Activated naive CD8-positive, alpha-beta T cell treated with anti-CD3 and anti-CD28 coated beads, Interleukin-2, amount 50 U/mL, for 16 hours (primary cell): ENCODE results near the gene DDX41.
"Not testable (repeated sequence)": the region's sequence is repeated elsewhere in the genome, so short reads cannot be mapped to it uniquely, and the experiment has no call there.

Source experiments
- DNase-seq: peaks from one replicate; pipeline ENCODE4 v3.0.0-alpha.2; 2020; ENCODE audit warnings: low read depth, low spot score

The DDX41 gene

DNA sequence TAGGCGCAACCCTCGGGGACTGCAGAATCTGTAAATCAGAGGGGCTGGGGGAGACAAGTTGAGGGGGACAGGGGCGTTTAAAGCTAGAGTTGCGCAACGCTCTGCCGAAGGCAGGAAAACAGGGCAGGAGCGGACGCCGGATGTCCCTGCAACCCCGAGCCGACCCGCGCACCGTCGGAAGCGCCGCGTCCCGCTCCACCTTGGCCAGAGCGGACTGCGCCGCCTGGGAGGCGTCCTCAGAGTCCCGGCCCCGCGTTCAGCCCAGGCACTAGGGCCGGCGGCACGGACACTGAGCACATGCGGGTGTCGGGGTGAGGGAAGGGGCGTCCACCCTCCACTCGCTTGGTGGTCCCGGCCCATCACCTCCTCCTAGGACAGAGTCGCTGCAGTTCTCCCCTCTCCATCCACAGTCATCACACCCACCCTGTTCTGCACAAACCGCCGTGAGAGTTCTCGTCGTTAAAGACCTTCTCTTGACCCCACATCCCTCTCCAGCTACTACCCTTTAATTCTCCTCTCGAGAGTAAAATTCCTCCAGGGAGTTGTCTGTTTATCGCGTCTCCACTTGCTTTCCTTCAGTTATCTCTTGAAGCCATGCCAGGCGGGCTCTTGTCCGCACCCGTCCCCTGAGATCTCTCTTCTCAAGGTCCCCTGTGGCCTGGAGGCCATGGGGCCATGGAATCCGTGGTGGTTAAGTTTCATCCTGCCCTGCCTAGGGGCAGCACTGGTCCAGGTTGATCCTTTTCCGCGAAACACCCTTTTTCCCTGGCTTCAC is 18.6 kb downstream of the DDX41 start:
- DNase-seq, result no peak

DNA sequence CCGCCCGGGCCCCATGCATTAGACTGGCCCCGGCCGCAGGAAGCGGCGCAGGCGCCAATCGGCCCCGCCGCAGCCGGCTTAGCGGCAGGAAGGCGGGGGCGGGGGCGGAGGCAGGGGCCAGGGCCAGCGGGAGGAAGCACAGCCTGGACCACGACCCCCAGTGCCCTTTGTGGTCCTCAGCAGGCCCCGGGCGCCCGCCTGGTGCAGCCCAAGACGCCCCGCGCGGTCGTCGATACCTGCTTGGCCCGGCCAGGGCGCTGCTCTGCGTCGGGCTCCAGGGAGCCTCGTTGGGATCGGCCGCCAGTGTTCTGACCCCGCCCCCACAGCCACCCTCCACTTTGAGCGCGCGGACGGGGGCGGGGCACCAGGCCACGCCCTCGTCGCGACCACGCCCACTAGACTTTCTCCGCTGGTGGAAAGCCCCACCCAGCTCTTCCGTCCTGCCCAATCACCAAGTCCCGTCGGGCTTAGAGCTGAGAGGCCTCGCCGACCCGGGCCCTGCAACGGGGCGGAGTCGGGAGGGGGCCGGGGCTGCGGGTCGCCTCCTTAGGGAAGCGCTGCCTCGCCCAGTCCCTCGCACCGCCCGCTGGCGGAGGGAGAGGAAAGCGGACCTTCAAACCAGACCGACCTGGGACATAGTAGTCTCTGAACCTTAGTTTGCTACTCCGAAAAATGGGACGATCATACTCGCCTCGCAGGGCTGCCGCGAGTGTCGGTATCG is 19.3 kb downstream of the DDX41 start, which contains the start of gene PDLIM7:
Gene PDLIM7, minus strand, starts transcription at position 313 of the 721 bp plus-strand sequence. CDS start 1,092 bp downstream, outside the sequence.
- peak; percentile 90 for DNase-seq

DNA sequence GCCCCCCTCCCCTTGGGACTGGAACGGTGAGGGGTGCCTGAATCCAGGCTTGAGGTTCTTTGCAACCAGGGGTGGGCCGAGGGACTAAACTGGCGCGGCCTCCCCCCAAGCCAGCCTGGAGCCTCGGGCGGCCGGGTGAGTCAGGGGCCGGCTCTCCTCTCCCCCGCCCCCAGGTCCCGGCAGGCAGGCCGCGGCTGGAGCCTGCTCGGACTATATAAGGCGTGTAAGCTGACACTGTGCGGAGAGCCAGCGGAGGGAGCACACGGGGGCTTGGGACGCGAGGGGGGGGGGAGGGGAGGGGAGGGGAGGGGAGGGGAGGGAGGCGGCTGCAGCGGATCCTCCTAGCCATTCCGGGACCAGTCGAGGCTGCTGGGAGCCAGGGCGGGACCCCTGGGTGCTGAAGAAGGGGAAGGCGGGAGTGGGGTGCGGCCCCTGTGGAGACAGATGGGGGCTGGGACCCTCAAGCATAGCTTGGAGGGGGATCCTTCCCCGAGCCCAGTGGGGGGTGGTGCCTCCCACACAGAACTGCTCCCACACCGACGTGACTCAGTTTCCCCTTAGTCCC is 20.0 kb downstream of the DDX41 start:
- DNase-seq, result no peak

DNA sequence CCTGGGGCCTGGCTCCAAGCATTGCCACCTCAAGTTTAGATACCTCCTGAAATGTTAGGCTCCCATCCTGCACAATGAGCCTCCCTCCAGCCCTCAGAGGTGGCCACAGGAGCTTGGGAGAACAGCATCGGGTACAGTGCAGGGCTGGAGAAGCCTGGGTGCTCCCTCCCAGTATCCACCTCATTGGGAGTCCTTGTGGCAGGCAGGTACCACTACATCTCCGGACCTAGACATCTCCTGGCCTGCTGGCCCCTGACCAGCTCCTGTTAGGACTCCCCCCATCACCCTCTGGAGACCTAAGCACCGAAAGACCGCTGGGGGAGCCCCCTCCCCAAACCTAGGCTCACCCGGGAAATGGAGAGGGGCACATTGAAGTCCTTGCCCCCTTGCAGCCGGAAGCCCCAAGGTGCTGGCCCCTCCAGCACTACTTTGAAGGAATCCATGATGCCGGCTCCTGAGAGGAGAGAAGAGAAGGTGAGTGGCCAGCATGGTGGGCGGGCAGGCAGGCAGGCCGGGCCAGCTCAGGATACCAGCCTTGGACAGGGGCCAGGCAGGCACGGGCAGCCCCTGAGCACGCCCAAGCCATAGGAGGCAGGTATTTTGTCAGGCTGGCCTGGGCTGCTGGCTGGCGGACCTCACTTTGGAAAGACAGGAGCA is 20.6 kb downstream of the DDX41 start:
- DNase-seq, result no peak

DNA sequence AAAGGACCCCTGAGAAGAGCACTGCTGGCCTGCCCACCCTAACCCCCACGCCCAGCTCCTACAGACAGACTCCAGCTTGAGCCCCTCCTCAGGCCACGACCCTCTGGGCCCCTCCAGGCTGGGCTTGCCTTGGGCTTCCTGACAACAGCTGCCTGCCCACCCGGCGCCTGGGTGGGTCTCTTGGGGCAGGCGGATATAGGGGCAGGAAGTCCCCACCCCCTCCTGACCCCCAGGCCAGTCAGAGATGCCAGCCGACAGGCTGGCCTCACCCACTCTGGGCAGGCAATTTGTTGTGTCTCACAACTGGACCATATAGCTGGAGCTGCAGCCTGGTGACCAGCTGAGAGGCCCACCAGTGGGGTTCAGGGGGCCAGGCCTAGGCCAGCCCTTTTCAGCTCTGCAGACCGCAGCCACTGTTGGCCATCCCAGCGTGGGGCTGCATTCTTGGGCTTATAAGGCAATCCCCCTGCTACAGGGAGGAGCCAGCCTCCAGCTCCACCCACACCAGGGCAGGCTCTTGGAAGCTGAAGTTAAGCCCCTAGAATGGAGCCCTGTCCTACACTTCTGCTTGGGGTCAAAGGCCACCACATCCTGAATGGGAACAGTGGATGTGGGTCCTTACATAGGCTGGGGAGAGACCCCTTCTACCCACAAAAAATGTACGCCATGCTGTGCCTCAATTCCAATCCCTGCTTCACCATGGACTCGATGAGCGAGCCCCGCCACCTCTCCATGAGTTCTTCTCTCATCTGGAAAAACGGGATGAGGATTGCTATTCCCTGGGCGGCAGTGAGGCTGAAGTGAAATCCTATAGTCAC is 21.3 kb downstream of the DDX41 start:
- DNase-seq, result no peak

DNA sequence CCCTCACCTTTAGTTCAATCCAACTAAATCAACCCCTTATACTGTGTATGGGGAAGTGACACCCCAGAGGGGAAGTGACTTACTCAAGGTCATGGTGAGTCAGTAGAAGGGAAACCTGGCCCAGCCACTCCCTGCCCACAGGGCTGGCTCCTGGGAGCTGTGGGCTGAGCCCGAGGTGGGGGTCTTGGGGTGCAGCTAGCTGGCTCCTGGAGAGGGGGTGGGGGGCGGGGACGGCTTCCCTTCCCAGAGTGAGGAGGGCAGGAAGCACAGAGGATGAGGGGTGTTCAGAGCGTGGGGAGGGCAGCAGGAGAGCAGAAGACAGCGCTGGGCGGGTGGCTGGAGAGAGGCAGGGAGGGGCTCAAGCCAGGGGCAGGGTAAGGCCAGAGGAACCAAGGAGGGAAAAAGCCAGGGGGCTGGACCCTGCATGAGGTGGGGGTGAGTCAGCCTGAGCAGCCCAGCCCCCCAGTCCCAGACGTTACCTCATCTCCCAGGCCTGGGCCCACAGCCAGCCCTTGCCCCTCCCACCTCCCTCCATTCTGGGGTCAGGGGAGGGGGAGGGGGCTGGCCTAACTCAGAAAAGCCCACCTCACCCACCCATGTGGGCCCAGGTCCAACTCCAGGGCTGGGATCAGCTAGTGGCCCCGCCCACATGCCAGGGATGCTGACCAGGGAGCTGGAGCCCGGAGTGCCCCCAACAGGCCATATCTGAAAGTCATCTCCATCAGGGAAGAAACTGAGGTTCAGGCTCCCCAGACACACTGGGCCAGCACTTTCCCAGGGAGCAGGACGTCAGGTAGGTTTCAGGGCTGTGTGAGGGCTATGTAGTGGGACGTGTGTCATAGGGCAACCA is 22.2 kb downstream of the DDX41 start:
- DNase-seq, result no peak

DNA sequence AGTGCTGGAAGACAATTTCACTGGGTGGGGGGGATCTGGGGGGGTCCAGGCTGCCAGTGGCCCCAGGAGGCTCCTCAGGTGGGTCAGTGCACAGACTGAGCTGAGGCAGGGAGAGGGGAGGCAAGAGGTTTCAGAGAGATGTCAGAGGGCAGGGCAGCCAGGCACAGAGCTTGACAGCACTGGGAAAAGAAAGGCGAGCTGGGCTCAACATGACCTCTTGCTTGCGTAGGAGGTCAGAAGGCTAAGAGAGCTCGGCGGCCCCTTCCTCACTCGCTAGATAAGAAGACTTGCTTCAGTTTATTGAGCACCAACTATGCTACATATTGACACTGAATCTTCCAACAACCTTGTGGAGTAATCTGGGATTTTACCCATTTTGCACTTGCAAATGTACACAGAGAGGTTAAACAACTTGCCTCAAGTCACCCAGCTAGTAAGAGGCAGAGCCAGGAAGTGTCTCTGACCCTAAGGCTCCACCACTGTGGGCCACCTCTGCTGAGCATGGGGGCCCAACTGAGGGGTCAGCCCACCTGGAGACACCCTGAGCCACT is 22.9 kb downstream of the DDX41 start:
- DNase-seq, result no peak

DNA sequence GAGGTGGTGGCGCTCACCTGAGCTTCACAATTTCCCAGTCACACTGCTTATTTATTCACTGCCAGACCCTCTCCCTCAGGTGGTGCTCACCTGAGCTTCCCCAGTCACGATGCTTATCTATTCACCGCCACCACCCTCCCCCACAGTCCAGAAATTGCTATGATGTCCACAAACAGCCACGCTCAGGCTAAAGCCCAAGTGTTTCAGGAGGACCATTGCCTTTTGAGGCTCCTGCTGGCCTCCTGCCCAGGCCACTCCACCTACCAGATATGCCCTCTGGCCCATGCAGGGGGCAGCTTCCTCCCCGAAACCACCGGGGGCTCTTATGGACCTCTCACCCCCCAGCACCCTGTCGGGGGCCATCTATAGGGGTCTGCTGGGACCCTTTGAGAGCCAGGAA is 23.9 kb downstream of the DDX41 start:
- DNase-seq, result no peak

DNA sequence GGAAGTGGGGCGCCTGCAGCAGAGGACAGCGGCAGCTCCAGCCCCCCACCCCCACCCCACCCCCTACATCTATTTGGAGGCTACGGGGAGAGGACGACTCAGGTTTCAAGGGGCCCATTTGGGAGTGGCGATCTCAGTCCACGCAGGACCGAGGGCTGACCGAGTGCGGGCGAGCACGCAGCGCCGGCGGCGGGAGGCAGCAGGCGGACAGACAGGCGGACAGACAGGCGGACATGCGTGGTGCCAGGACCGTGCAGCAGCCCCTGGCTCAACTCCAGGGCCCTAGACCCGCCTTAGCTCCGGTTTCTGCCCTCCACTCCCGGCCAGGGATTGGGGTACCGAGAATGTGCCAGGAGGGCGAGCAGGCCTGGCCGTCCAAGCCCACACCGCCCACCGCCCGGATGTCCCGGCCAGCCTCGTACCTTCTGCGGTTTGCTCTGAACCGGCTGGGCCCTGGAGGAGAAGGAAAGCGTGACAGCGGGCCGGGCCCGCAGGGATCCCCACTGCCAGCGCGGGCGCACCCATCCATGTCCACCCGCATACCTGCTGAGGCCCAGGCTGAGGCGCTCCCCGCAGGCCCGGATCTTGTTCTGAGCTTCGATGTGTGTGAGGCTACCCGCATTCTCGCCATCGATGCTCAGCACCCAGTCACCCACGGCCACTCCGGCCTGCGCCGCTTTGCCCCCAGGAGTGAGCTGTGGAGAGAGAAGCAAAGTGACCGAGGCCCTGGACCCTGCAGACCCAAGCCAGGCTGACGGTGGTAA is 24.6 kb downstream of the DDX41 start:
- no peak for DNase-seq

DNA sequence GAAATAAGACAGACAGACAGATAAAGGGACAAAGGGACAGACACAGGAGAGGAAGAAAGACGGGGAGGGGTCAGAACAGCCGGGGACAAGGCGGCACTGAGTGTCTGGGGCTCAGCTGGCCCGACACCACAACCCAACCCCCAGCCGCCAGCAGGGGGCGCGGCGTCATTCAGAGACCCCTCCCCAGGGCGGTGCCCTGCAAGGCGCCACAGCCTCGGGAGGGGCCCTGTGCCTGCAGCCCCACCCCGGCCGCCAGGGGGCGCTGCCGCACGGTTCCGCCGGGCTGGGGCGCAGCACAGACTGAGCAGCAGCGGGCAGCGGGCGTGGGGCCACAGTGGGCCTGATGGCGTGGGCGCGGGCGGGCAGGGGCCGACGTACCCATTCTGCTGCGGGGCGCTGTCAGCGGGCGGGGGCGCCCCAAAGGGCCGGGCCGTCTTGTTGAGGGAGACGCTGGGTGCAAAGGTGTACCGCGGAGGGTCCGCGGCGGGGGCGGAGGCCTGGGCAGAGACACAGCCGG is 25.3 kb downstream of the DDX41 start:
- DNase-seq, result no peak

DNA sequence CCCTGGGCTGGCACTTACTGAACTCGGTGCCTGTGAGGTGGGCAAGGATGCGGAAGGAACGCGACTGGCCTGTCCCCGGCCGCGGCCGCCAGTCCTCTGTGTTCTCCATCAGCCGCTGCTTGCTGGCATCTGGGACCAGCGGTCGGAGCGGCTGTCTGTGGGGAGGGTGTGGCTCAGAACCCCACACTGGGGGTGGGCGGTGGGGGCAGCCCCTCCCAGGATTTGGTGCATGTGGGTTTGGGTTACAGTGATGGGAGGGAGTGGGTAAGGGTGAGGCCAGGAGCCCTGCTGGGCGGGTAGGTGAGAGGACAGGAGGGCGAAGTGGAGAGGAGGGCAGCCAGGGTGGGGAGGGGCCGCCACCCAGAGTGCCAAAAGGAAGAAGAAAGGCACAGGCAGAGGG is 25.8 kb downstream of the DDX41 start:
- DNase-seq, result no peak

DNA sequence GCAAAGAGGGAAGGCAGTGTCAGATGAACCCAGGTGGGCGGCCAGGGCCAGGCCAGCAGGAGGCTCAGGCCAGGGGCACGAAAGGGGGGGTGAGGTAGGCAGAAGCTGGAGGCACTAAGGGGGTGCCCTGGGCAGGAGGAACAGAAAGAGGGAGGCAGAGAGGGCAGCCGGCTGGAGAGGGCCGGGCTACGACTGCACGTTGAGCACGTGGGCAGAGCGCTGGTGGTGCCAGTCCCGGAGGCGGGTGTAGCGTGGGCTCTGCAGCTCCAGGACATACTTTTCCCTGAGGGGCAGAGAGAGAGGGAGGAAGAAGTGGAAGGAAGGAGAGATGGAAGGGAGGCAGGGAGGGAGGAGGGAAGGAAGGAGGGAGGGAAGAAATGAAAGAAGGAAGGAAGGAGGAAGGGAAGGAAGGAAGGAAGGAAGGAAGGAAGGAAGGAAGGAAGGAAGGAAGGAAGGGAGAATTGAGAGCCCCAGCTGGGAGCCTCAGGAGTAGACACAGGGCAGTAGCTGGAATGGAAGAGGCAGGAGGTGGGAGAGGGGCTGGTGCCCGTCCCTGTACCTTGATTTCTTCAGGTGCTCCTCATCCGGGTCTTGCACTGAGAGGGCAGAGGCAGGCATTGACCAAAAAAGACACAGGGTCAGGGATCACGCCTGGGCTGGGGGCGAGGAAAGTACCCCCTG is 26.3 kb downstream of the DDX41 start:
- DNase-seq, result no peak

DNA sequence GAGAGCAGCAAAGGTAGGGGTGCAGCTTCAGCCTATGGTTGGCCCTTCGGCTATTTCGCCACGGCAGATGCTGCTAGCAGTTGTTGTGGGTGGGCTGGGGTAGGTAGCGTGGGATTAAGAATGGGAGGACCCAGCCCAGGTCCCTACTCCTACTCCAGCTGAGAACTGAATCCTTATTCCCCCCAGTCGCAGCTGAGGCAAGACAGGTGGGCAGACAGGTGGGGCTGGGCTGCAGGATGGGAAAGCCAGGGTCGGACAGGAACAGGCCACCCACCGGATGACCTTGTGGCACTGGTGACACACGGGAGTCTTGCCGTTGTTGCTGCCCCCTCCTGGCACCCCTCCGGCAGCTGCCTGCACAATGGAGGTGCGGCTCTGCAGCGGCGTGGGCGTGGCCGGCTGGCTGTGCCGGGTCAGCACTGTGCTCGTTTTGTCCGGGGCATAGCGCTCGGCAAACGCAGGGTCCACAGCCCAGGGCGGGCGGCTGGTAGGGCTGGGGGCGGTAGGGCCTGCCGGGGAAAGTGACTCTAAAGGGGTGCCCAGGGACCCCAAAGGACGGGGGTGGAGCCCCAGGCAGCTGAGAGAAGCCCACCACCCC is 27.5 kb downstream of the DDX41 start:
- no peak for DNase-seq

DNA sequence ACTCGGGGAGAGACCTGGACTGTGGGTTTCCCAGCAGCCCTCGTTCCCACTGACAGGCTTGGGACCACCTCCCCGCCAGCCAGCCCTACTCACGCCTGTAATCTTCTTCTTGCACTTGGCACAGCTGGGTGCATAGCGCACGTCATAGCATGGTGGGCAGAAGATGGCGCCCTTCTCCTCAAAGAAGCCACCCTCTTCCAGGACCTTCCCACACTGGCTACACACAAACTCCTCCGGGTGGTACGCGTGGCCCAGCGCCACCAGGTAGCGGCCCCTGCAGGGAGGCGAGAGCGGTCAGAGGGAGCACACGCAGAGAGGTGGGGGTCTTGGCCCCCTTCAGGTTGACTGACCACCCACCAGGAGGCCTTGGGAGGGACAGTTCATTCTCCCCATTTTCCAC is 28.8 kb downstream of the DDX41 start:
- DNase-seq, result no peak

DNA sequence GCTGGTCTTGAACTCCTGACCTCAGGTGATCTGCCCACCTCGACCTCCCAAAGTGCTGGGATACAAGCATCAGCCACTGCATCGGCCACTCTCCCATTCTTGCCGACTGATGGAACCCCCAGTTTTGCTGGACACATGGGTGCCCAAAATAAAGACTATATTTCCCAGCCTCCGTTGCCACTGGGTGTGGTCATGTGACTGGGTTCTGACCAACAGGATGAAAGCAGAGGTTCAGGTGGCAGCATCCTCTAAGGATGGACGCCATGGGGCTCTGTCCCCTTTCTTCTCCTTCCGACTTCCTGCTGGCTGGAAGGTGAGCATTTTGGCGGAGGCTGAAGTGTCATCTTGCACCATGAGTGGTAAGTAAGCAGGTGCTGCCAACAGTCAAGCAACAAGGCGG is 29.6 kb downstream of the DDX41 start:
- DNase-seq, result no peak

DNA sequence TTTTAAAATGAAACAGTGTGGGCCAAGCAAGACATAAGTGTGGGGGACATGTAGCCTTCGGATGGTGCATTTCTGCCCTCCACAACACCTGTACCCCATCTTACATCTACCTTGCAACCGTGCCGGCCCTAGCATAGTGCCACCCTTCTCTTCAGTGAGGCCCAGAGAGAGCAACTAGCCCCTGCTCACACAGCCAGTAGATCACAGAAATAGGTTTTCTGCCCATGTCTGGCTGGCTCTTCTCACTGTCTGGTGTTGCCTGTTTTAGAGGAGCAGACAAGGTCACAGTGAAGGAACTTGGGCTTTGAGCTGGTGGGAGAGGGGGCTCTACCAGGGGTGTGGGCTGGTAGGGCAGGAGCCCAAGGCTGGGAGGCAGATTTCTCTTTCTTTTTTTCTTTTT is 30.5 kb downstream of the DDX41 start:
- no peak for DNase-seq

DNA sequence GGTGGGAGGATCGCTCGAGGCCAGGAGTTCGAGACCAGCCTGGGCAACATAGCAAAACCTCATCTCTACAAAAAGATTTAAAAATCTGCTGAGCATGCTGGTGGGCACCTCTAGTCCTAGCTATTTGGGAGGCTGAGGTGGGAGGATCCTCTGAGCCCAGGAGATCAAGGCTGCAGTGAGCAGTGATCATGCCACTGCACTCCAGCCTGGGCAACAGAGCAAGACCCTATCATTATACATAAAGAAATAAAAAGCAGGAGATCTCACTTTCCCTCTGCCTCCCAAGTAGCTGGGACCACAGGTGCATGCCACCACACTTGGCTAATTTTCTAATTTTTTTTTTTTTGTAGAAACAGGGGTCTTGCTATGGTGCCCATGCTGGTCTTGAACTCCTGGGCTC is 31.0 kb downstream of the DDX41 start:
- not testable (repeated sequence) for DNase-seq

DNA sequence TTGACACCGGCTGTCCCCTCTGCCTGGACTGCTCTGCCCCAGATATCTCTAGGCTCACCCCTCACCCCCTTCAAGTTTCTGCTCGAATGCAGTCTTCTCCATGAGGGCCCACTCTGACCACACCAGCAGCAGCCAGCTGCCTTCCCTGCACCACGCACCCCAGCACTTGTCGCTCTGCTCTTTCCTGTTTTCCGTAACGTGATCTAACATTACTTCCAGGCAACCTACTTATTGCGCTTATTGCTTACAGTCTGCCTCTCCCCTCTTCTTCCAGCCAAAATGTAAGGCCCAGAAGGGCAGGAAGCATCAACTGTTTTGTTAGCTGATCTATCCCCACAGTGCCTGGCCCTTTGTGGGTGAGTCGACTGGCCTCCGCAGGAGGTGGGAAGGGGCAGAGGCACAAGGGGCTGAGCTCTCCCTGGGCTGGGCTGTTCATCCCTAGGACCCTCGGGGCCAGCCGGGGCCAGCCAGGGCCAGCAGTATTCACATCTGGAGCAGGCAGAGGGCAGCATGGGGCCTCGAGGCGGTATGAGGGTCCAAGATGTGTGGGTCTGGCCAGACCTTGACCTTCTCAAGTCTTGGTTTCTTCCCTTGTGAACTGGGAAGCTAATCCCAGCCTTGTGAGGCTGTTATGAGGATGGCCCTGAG is 31.7 kb downstream of the DDX41 start:
- DNase-seq, result no peak
